Fibroblast of mammary gland (primary cell): ENCODE data around the gene CD69.
A peak's percentile ranks its signal among the peaks of the same experiment; 100 is the strongest.

Source experiments
- DNase-seq: peaks from one replicate; pipeline ENCODE4 v3.0.0-alpha.2; 2010; ENCODE audit warnings: low read depth
- H3K4me3 ChIP-seq: 2 replicates; pipeline ENCODE4 v1.5.1; 2011; ENCODE audit warnings: low read depth, mild to moderate bottlenecking, low read length, moderate library complexity; ENCODE audit not compliant: control insufficient read depth
- TF ChIP-seq, protein P1 (sequence below): conservative IDR thresholded peaks from 2 replicates; pipeline ENCODE4 v1.5.1; 2011; ENCODE audit warnings: low read depth, low read length, inconsistent platforms; ENCODE audit not compliant: control insufficient read depth, insufficient read depth

CD69 gene

DNA sequence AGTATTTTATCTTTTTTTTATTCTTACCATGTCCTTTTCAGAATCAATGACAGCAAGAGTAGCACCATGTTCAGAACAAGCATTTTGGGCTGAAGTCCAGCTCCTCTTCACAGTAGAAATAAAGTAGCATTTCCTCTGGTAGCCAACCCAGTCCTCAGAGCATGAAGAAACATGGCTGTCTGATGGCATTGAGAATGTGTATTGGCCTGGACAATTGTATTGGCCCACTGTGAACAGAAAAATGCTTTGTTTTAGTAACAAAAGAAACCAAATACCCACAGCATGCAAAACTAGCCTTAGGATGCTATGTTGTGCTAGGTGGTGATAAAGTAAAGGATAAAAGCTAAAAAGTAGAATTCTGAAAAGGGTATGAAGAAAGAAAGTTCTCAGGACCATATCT lies 5.7 kb downstream of the CD69 start:
- TF ChIP-seq, protein P1, sequence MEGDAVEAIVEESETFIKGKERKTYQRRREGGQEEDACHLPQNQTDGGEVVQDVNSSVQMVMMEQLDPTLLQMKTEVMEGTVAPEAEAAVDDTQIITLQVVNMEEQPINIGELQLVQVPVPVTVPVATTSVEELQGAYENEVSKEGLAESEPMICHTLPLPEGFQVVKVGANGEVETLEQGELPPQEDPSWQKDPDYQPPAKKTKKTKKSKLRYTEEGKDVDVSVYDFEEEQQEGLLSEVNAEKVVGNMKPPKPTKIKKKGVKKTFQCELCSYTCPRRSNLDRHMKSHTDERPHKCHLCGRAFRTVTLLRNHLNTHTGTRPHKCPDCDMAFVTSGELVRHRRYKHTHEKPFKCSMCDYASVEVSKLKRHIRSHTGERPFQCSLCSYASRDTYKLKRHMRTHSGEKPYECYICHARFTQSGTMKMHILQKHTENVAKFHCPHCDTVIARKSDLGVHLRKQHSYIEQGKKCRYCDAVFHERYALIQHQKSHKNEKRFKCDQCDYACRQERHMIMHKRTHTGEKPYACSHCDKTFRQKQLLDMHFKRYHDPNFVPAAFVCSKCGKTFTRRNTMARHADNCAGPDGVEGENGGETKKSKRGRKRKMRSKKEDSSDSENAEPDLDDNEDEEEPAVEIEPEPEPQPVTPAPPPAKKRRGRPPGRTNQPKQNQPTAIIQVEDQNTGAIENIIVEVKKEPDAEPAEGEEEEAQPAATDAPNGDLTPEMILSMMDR = no peak
- H3K4me3 ChIP-seq = no peak overlapping the region
- no peak for DNase-seq

DNA sequence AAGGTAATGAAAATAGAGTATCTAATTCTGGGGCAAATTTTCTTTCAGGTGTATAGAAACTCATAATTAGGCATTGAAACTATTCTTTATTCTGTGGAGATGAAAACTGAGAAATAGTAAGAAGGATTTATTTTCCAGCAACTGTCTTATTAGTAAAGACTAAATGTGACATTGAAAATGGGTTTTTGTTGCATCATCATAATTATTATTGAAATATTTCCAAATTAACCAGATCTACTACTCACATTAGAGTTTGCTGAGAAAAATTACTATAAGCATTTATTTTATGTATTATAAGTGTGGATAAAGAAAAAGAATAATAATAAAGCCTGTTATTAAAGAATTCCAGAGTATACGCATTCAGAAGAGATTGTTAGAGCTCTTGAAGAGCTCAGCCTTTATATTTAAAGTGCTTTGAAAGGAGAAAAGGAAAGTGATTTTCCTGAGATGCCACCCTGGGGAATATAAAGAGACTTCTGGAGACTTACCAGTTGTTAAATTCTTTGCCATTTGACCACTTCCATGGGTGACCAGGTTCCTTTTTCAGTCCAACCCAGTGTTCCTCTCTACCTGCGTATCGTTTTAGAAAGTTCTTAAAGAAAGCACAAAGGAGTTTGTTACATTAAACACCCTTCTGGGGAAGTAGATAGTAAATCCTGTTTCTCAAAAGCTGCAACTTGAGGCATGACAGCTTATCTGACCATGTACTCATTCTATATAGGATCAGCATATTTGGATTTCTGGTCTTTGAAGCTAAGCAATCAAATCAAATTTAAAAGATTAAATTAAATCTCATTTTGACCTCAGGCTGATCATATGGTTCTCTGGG lies 6.4 kb downstream of the CD69 start:
- DNase-seq = no peak
- TF ChIP-seq, protein P1 = no peak
- H3K4me3 ChIP-seq = no peak overlapping the region

DNA sequence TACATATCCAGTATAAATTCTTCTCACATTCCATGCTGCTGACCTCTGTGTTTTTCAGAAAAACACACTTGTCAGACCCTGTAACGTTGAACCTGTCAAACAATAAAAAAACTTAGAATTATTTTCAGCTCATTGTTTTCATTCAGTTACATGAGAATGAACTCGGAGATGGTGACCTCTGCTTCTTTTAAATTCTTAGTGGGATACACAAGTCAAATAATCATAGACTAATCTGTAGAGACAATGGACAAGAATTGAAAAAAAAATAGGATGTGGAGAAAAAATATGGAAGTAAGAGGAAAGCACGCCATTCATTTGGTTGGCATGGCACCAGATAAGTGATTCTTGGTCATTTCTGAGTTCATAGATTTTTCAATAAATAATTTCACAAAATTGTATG lies 7.2 kb downstream of the CD69 start:
- no peak for DNase-seq
- TF ChIP-seq, protein P1 = no peak
- no peak overlapping the region for H3K4me3 ChIP-seq

DNA sequence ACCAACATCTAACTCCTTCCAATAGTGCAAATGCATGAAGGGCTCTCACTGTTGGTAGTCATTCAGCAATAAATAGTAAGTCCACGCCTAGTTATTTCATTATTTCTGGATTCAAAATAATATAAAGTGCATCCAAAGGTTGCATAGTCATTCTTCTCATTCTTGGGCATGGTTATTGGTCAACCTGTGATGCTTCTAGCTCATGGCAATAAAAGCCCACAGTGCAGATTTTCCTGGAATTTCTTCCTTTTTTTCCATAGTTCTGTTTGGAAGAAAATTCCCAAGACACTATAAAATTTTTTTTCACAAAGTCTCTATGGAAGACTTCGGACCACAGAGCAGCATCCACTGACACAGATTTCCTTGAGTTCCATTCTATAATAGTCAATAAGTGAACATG lies 7.6 kb downstream of the CD69 start:
- TF ChIP-seq, protein P1 = no peak
- no peak for DNase-seq
- H3K4me3 ChIP-seq = no peak overlapping the region

DNA sequence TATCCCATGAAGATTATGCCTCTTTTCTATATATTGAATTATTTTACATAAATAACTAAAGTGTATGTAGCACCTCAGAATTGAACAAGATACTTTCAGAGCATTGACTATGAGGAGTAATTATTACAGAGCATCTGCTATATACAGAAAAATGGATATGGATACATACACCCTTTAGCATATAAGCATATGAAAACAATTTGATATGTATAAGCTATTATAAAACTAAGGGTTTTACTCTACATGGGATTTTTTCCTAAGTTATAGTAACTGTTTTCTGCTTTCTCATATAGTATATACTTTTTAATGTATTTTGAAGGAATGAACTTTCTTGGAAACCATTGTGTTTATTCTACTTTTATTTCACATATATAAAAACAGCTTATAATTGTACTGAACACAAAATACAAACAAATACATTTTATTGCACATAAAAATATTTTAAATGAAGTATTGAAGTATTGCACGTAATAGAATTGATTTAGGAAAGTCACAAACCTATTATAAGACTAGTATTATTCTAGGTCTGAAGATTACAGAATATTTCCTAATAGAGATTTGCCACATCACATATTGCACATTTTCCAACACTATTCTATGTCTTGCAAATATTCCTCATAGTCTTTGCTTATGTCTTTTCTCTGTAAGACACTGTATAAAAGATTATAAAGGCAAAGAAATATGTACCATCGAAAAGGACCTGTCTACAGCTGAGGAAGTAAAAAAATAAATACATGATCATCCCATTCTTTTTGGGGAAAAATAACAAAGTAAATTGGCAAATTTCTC lies 8.4 kb downstream of the CD69 start:
- H3K4me3 ChIP-seq = no peak overlapping the region
- TF ChIP-seq, protein P1 = no peak
- no peak for DNase-seq

DNA sequence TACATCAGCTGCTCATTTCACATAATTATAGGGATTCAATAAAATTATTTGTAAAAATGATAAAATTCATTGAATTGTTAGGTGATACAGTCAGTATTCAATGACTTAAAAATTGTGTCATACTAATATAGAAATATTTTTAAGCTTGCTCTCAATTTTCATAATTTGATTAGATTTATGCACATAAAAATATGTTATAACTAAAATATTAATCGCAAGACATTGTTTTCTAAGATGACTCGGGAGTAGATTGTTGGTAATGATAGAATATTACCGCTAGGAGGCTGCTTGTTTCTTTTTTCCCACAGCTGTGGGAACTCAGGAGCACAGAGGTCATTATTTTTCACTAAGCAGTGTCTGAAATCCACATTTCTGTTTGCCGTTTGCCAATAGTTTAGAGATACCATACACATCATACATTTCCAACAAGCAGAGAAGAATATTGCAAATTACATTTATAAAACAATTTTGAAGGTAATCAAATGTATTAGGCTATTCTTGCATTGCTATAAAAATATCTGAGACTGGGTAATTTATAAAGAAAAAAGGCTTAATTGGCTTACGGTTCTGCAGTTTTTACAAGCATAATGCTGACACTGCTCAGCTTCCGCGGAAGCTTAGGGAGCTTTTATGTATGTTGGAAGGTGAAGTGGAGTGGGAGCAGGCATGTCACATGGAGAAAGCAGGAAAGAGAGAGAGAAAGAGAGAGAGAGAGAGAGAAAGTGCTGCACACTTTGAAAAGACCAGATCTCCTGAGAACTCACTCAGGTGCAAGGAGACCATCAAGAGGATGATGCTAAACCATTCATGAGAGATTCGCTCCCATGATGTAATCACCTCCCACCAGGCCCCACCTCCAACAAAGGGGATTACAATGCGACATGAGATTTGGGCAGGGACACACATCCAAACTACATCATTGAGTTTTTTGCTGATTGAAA lies 9.2 kb downstream of the CD69 start:
- TF ChIP-seq, protein P1 = peak; percentile 32
- DNase-seq = peak; percentile 30

More for the DNA sequence above, 9.2 kb downstream of the CD69 start:
- H3K4me3 ChIP-seq = no peak overlapping the region
